ENCODE data around the gene SMIM5. TPM values are rescaled to one million over a fixed set of nuclear protein-coding genes. Genes with fewer than 3 reads are reported as not detected.

Gene SMIM5
- polyA plus RNA-seq, 1 donor (not counting 4 experiments of a cell fraction or from before 2014, with no cell fraction given) = 0.24 TPM

GRCh38 chr17:75635610-75636202 is 2.5 kb downstream of the SMIM5 start:
- TF ChIP-seq EZH2 (IDR thresholded peaks at IDR 0.05; ENCODE audit: low read length) (no peak), CTCF (optimal IDR thresholded peaks at IDR 0.05 in 1 of 3, IDR thresholded peaks at IDR 0.05 in 1 of 3, conservative IDR thresholded peaks at IDR 0.05 in 1 of 3; ENCODE audit: extremely low read depth in 1 of 3, insufficient read depth in 2 of 3, low read length in 3 of 3) (no peak)
- no peak overlapping the region for H3K27ac ChIP-seq (ENCODE audit: control insufficient read depth, insufficient read depth, low read length)
- peaks cover 3% of the 10 kb centered on the region for H4K20me1 ChIP-seq (ENCODE audit: control insufficient read depth, extremely low read depth, insufficient read depth, low read length)
- FAIRE-seq (no peak), DNase-seq (ENCODE audit: low read depth, low spot score) (no peak)
- no peaks in the 10 kb centered on the region for H3K9me3 ChIP-seq (ENCODE audit: control insufficient read depth, low read depth, low read length)
- no peaks in the 10 kb centered on the region for H3K27me3 ChIP-seq (ENCODE audit: control insufficient read depth, extremely low read depth, insufficient read depth, low read length)
- no peaks in the 10 kb centered on the region for H3K9me1 ChIP-seq (ENCODE audit: control insufficient read depth, extremely low read depth, insufficient read depth, low read length)
- H3K4me1 ChIP-seq (ENCODE audit: control insufficient read depth, extremely low read depth, insufficient read depth, low read length) = peaks cover 23% of the 10 kb centered on the region
- no peak overlapping the region for H3K4me2 ChIP-seq (ENCODE audit: control insufficient read depth, extremely low read depth, insufficient read depth, low read depth, low read length)
- dilution Hi-C loops (cut with MboI; ENCODE audit: extremely low pct_ligation_motif_present, low sequenced_read_pairs) = no loop called here
- H2AFZ ChIP-seq (ENCODE audit: control insufficient read depth, low read length) = no peak overlapping the region
- no peaks in the 10 kb centered on the region for H3K79me2 ChIP-seq (ENCODE audit: control insufficient read depth, insufficient read depth, low read length)
- H3K36me3 ChIP-seq (ENCODE audit: control insufficient read depth in 2 of 2, extremely low read depth in 1 of 2, insufficient read depth in 2 of 2, low read length in 2 of 2) = peaks cover 0 to 21% of the 10 kb centered on the region in 2 experiments
- no peak overlapping the region for H3K4me3 ChIP-seq (ENCODE audit: control insufficient read depth in 2 of 3, extremely low read depth in 1 of 3, insufficient read depth in 2 of 3, low read depth in 1 of 3, low read length in 3 of 3)
- H3K9ac ChIP-seq (ENCODE audit: control insufficient read depth, extremely low read depth, insufficient read depth, low read length) = no peak overlapping the region

GRCh38 chr17:75636381-75637142 is 3.3 kb downstream of the SMIM5 start:
- no peaks in the 10 kb centered on the region for H3K79me2 ChIP-seq (ENCODE audit: control insufficient read depth, insufficient read depth, low read length)
- H2AFZ ChIP-seq (ENCODE audit: control insufficient read depth, low read length) = no peak overlapping the region
- no peak overlapping the region for H3K4me3 ChIP-seq (ENCODE audit: control insufficient read depth in 2 of 3, extremely low read depth in 1 of 3, insufficient read depth in 2 of 3, low read depth in 1 of 3, low read length in 3 of 3)
- dilution Hi-C loops (cut with MboI; ENCODE audit: extremely low pct_ligation_motif_present, low sequenced_read_pairs) = no loop called here
- DNase-seq (ENCODE audit: low read depth, low spot score) = no peak
- H3K36me3 ChIP-seq (ENCODE audit: control insufficient read depth in 2 of 2, extremely low read depth in 1 of 2, insufficient read depth in 2 of 2, low read length in 2 of 2) = peaks cover 0 to 18% of the 10 kb centered on the region in 2 experiments
- H3K9me1 ChIP-seq (ENCODE audit: control insufficient read depth, extremely low read depth, insufficient read depth, low read length) = no peaks in the 10 kb centered on the region
- peaks cover 3% of the 10 kb centered on the region for H4K20me1 ChIP-seq (ENCODE audit: control insufficient read depth, extremely low read depth, insufficient read depth, low read length)
- H3K27me3 ChIP-seq (ENCODE audit: control insufficient read depth, extremely low read depth, insufficient read depth, low read length) = no peaks in the 10 kb centered on the region
- FAIRE-seq = no peak
- H3K27ac ChIP-seq (ENCODE audit: control insufficient read depth, insufficient read depth, low read length) = no peak overlapping the region
- no peak overlapping the region for H3K9ac ChIP-seq (ENCODE audit: control insufficient read depth, extremely low read depth, insufficient read depth, low read length)
- no peaks in the 10 kb centered on the region for H3K9me3 ChIP-seq (ENCODE audit: control insufficient read depth, low read depth, low read length)
- TF ChIP-seq EZH2 (IDR thresholded peaks at IDR 0.05; ENCODE audit: low read length) = no peak
- TF ChIP-seq CTCF (optimal IDR thresholded peaks at IDR 0.05 in 1 of 3, IDR thresholded peaks at IDR 0.05 in 1 of 3, conservative IDR thresholded peaks at IDR 0.05 in 1 of 3; ENCODE audit: extremely low read depth in 1 of 3, insufficient read depth in 2 of 3, low read length in 3 of 3) = no peak
- H3K4me2 ChIP-seq (ENCODE audit: control insufficient read depth, extremely low read depth, insufficient read depth, low read depth, low read length) = no peak overlapping the region
- peaks cover 23% of the 10 kb centered on the region for H3K4me1 ChIP-seq (ENCODE audit: control insufficient read depth, extremely low read depth, insufficient read depth, low read length)

Measured in keratinocyte (primary cell).